H9 (cell line): ENCODE data around the gene VDR. TPM values are rescaled to one million over a fixed set of nuclear protein-coding genes. Genes with fewer than 3 reads are reported as not detected.

ENCODE experiments used
- DNase-seq: peaks from one replicate; pipeline ENCODE4 v3.0.0-alpha.2; 2017
- H2AFZ ChIP-seq: one replicate; pipeline ENCODE4 v1.6.1; 2013; ENCODE audit warnings: mild to moderate bottlenecking, low read length, control low read depth, moderate library complexity
- H2AK5ac ChIP-seq: 2 replicates; pipeline ENCODE4 v1.6.1; 2013; ENCODE audit warnings: low read length, control low read depth, mixed read lengths; ENCODE audit not compliant: insufficient read length
- H2BK120ac ChIP-seq: one replicate; pipeline ENCODE4 v1.6.1; 2013; ENCODE audit warnings: low read depth, mild to moderate bottlenecking, low read length, control low read depth, inconsistent platforms; ENCODE audit not compliant: poor library complexity, severe bottlenecking
- H2BK12ac ChIP-seq: 2 replicates; pipeline ENCODE4 v1.6.1; 2013; ENCODE audit warnings: low read length, control low read depth, mixed read lengths, low read depth; ENCODE audit not compliant: insufficient read length
- H2BK15ac ChIP-seq: 2 replicates; pipeline ENCODE4 v1.6.1; 2013; ENCODE audit warnings: low read depth, low read length, control low read depth
- H2BK20ac ChIP-seq: one replicate; pipeline ENCODE4 v1.6.1; 2013; ENCODE audit warnings: low read depth, mild to moderate bottlenecking, low read length, control low read depth, inconsistent platforms; ENCODE audit not compliant: poor library complexity, severe bottlenecking
- H2BK5ac ChIP-seq: 2 replicates; pipeline ENCODE4 v1.6.1; 2013; ENCODE audit warnings: low read length, control low read depth, mixed read lengths; ENCODE audit not compliant: insufficient read length
- H3K14ac ChIP-seq: 2 replicates; pipeline ENCODE4 v1.6.1; 2013; ENCODE audit warnings: low read length, control low read depth; ENCODE audit not compliant: insufficient read depth
- H3K18ac ChIP-seq: 2 replicates; pipeline ENCODE4 v1.6.1; 2013; ENCODE audit warnings: low read depth, mild to moderate bottlenecking, mixed read lengths, low read length, control low read depth; ENCODE audit not compliant: insufficient read length
- H3K23ac ChIP-seq: 2 replicates; pipeline ENCODE4 v1.6.1; 2013; ENCODE audit warnings: low read length, control low read depth, mixed read lengths, low read depth; ENCODE audit not compliant: insufficient read length
- H3K23me2 ChIP-seq: 2 replicates; pipeline ENCODE4 v1.6.1; 2013; ENCODE audit warnings: low read depth, mild to moderate bottlenecking, mixed read lengths, low read length, control low read depth; ENCODE audit not compliant: insufficient read length, poor library complexity, severe bottlenecking
- H3K27ac ChIP-seq: 2 replicates; pipeline ENCODE4 v1.5.1; 2013; ENCODE audit warnings: low read length, control low read depth, mixed read lengths, low read depth; ENCODE audit not compliant: insufficient read length
- H3K27me3 ChIP-seq: 2 replicates; pipeline ENCODE4 v1.6.1; 2013; ENCODE audit warnings: low read length, control low read depth, inconsistent platforms; ENCODE audit not compliant: insufficient read depth
- H3K4ac ChIP-seq: 2 replicates; pipeline ENCODE4 v1.6.1; 2013; ENCODE audit warnings: low read depth, mild to moderate bottlenecking, control low read depth, inconsistent platforms, low read length, moderate library complexity
- H3K4me1 ChIP-seq: 2 replicates; pipeline ENCODE4 v1.6.1; 2013; ENCODE audit warnings: low read length, control low read depth, inconsistent platforms; ENCODE audit not compliant: insufficient read depth
- H3K4me2 ChIP-seq: 2 replicates; pipeline ENCODE4 v1.6.1; 2013; ENCODE audit warnings: low read length, control low read depth, mixed read lengths; ENCODE audit not compliant: insufficient read length, insufficient read depth
- H3K56ac ChIP-seq: 2 replicates; pipeline ENCODE4 v1.6.1; 2013; ENCODE audit warnings: low read depth, mild to moderate bottlenecking, mixed read lengths, low read length, control low read depth; ENCODE audit not compliant: insufficient read length
- H3K79me1 ChIP-seq: 2 replicates; pipeline ENCODE4 v1.6.1; 2013; ENCODE audit warnings: low read depth, mild to moderate bottlenecking, moderate library complexity, low read length, control low read depth, inconsistent platforms; ENCODE audit not compliant: insufficient read depth, poor library complexity, severe bottlenecking
- H3K79me2 ChIP-seq: 2 replicates; pipeline ENCODE4 v1.6.1; 2013; ENCODE audit warnings: low read length, control low read depth, inconsistent platforms; ENCODE audit not compliant: insufficient read depth
- H3K9ac ChIP-seq: 2 replicates; pipeline ENCODE4 v1.6.1; 2013; ENCODE audit warnings: low read length, control low read depth, mixed read lengths; ENCODE audit not compliant: insufficient read length; ENCODE audit errors: extremely low read depth
- H3K9me3 ChIP-seq: one replicate; pipeline ENCODE4 v1.6.1; 2013; ENCODE audit warnings: low read depth, low read length, inconsistent platforms; ENCODE audit not compliant: control insufficient read depth
- H3T11ph ChIP-seq: one replicate; pipeline ENCODE4 v1.6.1; 2013; ENCODE audit warnings: mild to moderate bottlenecking, low read length, control low read depth, inconsistent platforms
- H4K20me1 ChIP-seq: one replicate; pipeline ENCODE4 v1.6.1; 2013; ENCODE audit not compliant: control insufficient read depth, insufficient read length, insufficient read depth
- H4K5ac ChIP-seq: 2 replicates; pipeline ENCODE4 v1.6.1; 2013; ENCODE audit warnings: low read depth, mild to moderate bottlenecking, mixed read lengths, low read length, control low read depth; ENCODE audit not compliant: insufficient read length
- H4K8ac ChIP-seq: replicated peaks from 2 replicates; pipeline ENCODE4 v1.6.1; 2013; ENCODE audit warnings: low read length, control low read depth, mixed read lengths, low read depth; ENCODE audit not compliant: insufficient read length
- H4K91ac ChIP-seq: 2 replicates; pipeline ENCODE4 v1.6.1; 2013; ENCODE audit warnings: low read depth, mild to moderate bottlenecking, moderate library complexity, mixed read lengths, low read length, control low read depth; ENCODE audit not compliant: insufficient read length
- H3K27ac Mint-ChIP-seq, 3 experiments: 2 replicates in 2 of 3; 3 replicates in 1 of 3; pipeline ENCODE4 v1.8.0; 2020 to 2021; ENCODE audit warnings: mixed read lengths in 3 of 3, mild to moderate bottlenecking in 1 of 3, moderate library complexity in 1 of 3
- H3K27me3 Mint-ChIP-seq: 2 replicates; pipeline ENCODE4 v1.8.0; 2021; ENCODE audit warnings: low read depth, mild to moderate bottlenecking, moderate library complexity, mixed read lengths
- H3K36me3 Mint-ChIP-seq, 3 experiments: 2 replicates in 2 of 3; 3 replicates in 1 of 3; pipeline ENCODE4 v1.8.0; 2020 to 2021; ENCODE audit warnings: low read depth in 3 of 3, mixed read lengths in 3 of 3; ENCODE audit not compliant: insufficient read depth in 1 of 3
- H3K4me1 Mint-ChIP-seq, 2 experiments: 2 replicates each; pipeline ENCODE4 v1.8.0; 2020; ENCODE audit warnings: mixed read lengths in 2 of 2
- H3K4me3 Mint-ChIP-seq, 2 experiments: 2 replicates in 1 of 2; 3 replicates in 1 of 2; pipeline ENCODE4 v1.8.0; 2020 to 2021; ENCODE audit warnings: mild to moderate bottlenecking in 2 of 2, mixed read lengths in 2 of 2, moderate library complexity in 1 of 2
- H3K9me3 Mint-ChIP-seq, 2 experiments: 2 replicates in 1 of 2; 3 replicates in 1 of 2; pipeline ENCODE4 v1.8.0; 2020; ENCODE audit warnings: mild to moderate bottlenecking in 2 of 2, mixed read lengths in 2 of 2, moderate library complexity in 1 of 2
- CTCF ChIP-seq: fragments of 200-600 bp; sonication (generic); conservative IDR thresholded peaks from 3 replicates; pipeline ENCODE4 v1.8.0; 2021; ENCODE audit warnings: antibody characterized with exemption, mild to moderate bottlenecking
- WGBS: extraction: QIAGEN DNeasy Blood & Tissue Kit; methylation state at CpG from one replicate; pipeline ENCODE4 v1.1.7; 2013; ENCODE audit warnings: missing lambda C conversion rate, low lambda C conversion rate, mixed read lengths; ENCODE audit not compliant: insufficient read length; ENCODE audit errors: extremely low coverage; 5-methylcytosine and 5-hydroxymethylcytosine counted together
- total RNA-seq: library from RNA; stranded (reverse); gene quantifications from 2 replicates; pipeline ENCODE4 v1.2.1, GENCODE V29; 2021

Gene VDR
- total RNA-seq, 1 experiment from 2014 or later = 0.61 TPM

DNA sequence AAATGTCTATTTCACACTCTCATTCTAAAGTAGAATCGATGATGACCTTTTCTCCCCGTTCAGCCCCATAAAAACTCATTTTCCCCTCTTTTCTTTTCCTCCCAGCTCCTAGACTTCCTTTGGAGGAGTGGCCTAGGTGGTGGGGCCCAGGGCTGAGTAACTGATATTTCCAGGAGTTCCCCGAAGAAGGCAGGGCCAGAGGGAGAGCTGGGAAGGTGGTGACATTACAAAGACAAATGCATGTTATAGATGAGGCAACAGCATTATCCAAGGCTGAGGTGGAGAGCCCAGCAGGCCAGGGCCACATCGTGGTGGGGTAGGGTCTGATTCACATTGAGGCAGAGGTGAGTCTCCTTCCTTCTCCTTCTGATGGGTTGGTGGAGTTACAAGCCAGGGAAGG lies 62.9 kb downstream of the VDR start:
- H3K4me2 ChIP-seq = no peak overlapping the region
- no peak overlapping the region for H3T11ph ChIP-seq
- no peak for DNase-seq
- H2BK5ac ChIP-seq = no peak overlapping the region
- no peaks in the 10 kb centered on the region for H3K36me3 Mint-ChIP-seq
- no peak overlapping the region for H2BK20ac ChIP-seq
- H2BK12ac ChIP-seq = no peak overlapping the region
- no peaks in the 10 kb centered on the region for H3K79me2 ChIP-seq
- no peak overlapping the region for H3K4me3 Mint-ChIP-seq
- H3K79me1 ChIP-seq = no peaks in the 10 kb centered on the region
- peaks cover 2% of the 10 kb centered on the region; the same call in 1 of the 2 replicates for H3K4me1 ChIP-seq
- TF ChIP-seq CTCF = no peak
- no peaks in the 10 kb centered on the region for H3K27me3 ChIP-seq
- H4K20me1 ChIP-seq = no peaks in the 10 kb centered on the region
- H3K27me3 Mint-ChIP-seq = peaks cover 24% of the 10 kb centered on the region
- peaks cover 26 to 35% of the 10 kb centered on the region in 2 experiments for H3K4me1 Mint-ChIP-seq
- no peak overlapping the region for H4K91ac ChIP-seq
- no peak overlapping the region; the same call in 1 of the 2 replicates for H3K14ac ChIP-seq
- no peak overlapping the region for H3K9ac ChIP-seq
- no peak overlapping the region for H3K4ac ChIP-seq
- H3K9me3 ChIP-seq = no peaks in the 10 kb centered on the region
- H3K9me3 Mint-ChIP-seq = no peaks in the 10 kb centered on the region; a peak in 1 of 5 replicates
- H3K56ac ChIP-seq = no peak overlapping the region
- H2AFZ ChIP-seq = no peak overlapping the region
- H2BK120ac ChIP-seq = no peak overlapping the region
- no peak overlapping the region for H2AK5ac ChIP-seq
- WGBS = no CpG with 5 or more reads among the region's 4 CpGs
- H2BK15ac ChIP-seq = no peak overlapping the region
- H3K27ac Mint-ChIP-seq = no peak overlapping the region; a peak in 1 of 7 replicates
- no peaks in the 10 kb centered on the region for H3K23me2 ChIP-seq
- no peak overlapping the region for H4K8ac ChIP-seq
- H4K5ac ChIP-seq = no peak overlapping the region
- no peak overlapping the region for H3K23ac ChIP-seq
- H3K27ac ChIP-seq = no peak overlapping the region
- no peak overlapping the region for H3K18ac ChIP-seq
